SK-N-SH (cell line): ENCODE measurements around the gene AGO4. TPM values are rescaled to one million over a fixed set of nuclear protein-coding genes. Genes with fewer than 3 reads are reported as not detected.

Source experiments
- CTCF ChIA-PET: fragments of 300-600, 350-600 bp; formaldehyde crosslinking; extraction: SDS; loops from one replicate; lab custom pipeline; 2021; lab: Yijun Ruan, JAX
- POLR2A ChIA-PET: fragments of 350-600 bp; sonication (Branson Sonifier 250); formaldehyde crosslinking; extraction: SDS; loops from one replicate; lab custom pipeline; 2020; ENCODE audit warnings: antibody characterized with exemption, inconsistent platforms; lab: Yijun Ruan, JAX
- DNase-seq: peaks from one replicate; pipeline ENCODE4 v3.0.0; 2012
- H2AFZ ChIP-seq: fragments of 200-600 bp; sonication (generic); 2 replicates; pipeline ENCODE4 v1.8.1; 2016; ENCODE audit warnings: antibody characterized with exemption, mild to moderate bottlenecking, low read depth
- H3F3A ChIP-seq: fragments of 200-600 bp; sonication (generic); replicated peaks from 2 replicates; pipeline ENCODE3; 2016; ENCODE audit warnings: antibody characterized with exemption, mild to moderate bottlenecking; ENCODE audit not compliant: insufficient read depth
- H3K27ac ChIP-seq, 2 experiments: fragments of 200-500 bp in 1 of 2; fragments of 200-600 bp in 1 of 2; sonication (Bioruptor generic) in 1 of 2; sonication (generic), shearing (Covaris generic) in 1 of 2; 2 replicates each; pipeline versions ENCODE4 v1.5.1 to v1.6.1; 2014 to 2016; ENCODE audit warnings: low read depth in 2 of 2, inconsistent platforms in 1 of 2, low read length in 1 of 2, mild to moderate bottlenecking in 1 of 2, mixed read lengths in 1 of 2
- H3K27me3 ChIP-seq: fragments of 200-600 bp; sonication (generic), shearing (Covaris generic); 2 replicates; pipeline ENCODE4 v1.6.1; 2016; ENCODE audit warnings: mixed run types; ENCODE audit not compliant: insufficient read depth
- H3K36me3 ChIP-seq, 2 experiments: fragments of 200-500 bp in 1 of 2; fragments of 200-600 bp in 1 of 2; sonication (Bioruptor generic) in 1 of 2; sonication (generic) in 1 of 2; replicated peaks in 1 of 2; 2 replicates each; pipeline versions ENCODE3 to v1.5.1; 2014 to 2016; ENCODE audit warnings: low read length in 1 of 2, mild to moderate bottlenecking in 1 of 2; ENCODE audit not compliant: insufficient read depth in 2 of 2, control insufficient read depth in 1 of 2
- H3K4me1 ChIP-seq, 2 experiments: fragments of 200-500 bp in 1 of 2; fragments of 200-600 bp in 1 of 2; sonication (Bioruptor generic) in 1 of 2; sonication (generic), shearing (Covaris generic) in 1 of 2; 2 replicates each; pipeline versions ENCODE4 v1.5.1 to v1.6.1; 2014 to 2016; ENCODE audit warnings: low read depth in 1 of 2, low read length in 1 of 2, mixed run types in 1 of 2; ENCODE audit not compliant: insufficient read depth in 2 of 2, control insufficient read depth in 1 of 2
- H3K4me2 ChIP-seq: fragments of 200-600 bp; sonication (generic), shearing (Covaris generic); 2 replicates; pipeline ENCODE4 v1.6.1; 2017; ENCODE audit warnings: mixed run types
- H3K4me3 ChIP-seq, 2 experiments: fragments of 200-500 bp in 1 of 2; fragments of 200-600 bp in 1 of 2; sonication (Bioruptor generic) in 1 of 2; sonication (generic), shearing (Covaris generic) in 1 of 2; 2 replicates each; pipeline versions ENCODE4 v1.5.1 to v1.8.1; 2014 to 2016; ENCODE audit warnings: low read depth in 2 of 2, inconsistent platforms in 1 of 2, low read length in 1 of 2, mild to moderate bottlenecking in 1 of 2, mixed read lengths in 1 of 2, moderate library complexity in 1 of 2
- H3K79me2 ChIP-seq: fragments of 200-600 bp; sonication (generic); 2 replicates; pipeline ENCODE4 v1.8.1; 2017; ENCODE audit warnings: mild to moderate bottlenecking; ENCODE audit not compliant: insufficient read depth
- H3K9ac ChIP-seq: fragments of 200-600 bp; sonication (generic); 2 replicates; pipeline ENCODE4 v1.6.1; 2017; ENCODE audit warnings: mixed run types
- H3K9me2 ChIP-seq: fragments of 200-600 bp; sonication (generic); 2 replicates; pipeline ENCODE4 v1.6.1; 2017; ENCODE audit warnings: mixed run types
- H3K9me3 ChIP-seq: fragments of 200-600 bp; sonication (generic); 2 replicates; pipeline ENCODE4 v1.6.1; 2017; ENCODE audit warnings: mixed run types, mild to moderate bottlenecking, moderate library complexity
- H4K20me1 ChIP-seq: fragments of 200-600 bp; sonication (generic); 2 replicates; pipeline ENCODE4 v1.6.1; 2017; ENCODE audit warnings: mild to moderate bottlenecking, mixed run types; ENCODE audit not compliant: insufficient read depth
- EP300 ChIP-seq, 2 experiments: IDR thresholded peaks; 2 replicates each; pipeline versions ENCODE4 v1.4.0 to v1.6.1; 2012; ENCODE audit warnings: borderline replicate concordance in 1 of 2, low read depth in 1 of 2, low read length in 1 of 2
- EZH2phosphoT487 ChIP-seq: fragments of 200-600 bp; sonication (generic); IDR thresholded peaks from 2 replicates; pipeline ENCODE4 v1.6.1; 2017; ENCODE audit warnings: low read depth, mixed run types, mild to moderate bottlenecking, antibody characterized with exemption, moderate library complexity, borderline replicate concordance
- REST ChIP-seq: IDR thresholded peaks from 2 replicates; pipeline ENCODE4 v1.6.1; 2012; ENCODE audit warnings: mild to moderate bottlenecking, low read depth, low read length, moderate library complexity
- TCF12 ChIP-seq: IDR thresholded peaks from 2 replicates; pipeline ENCODE4 v1.4.0; 2012
- WGBS: methylation state at CpG from one replicate; pipeline ENCODE4 v1.1.6; 2017; ENCODE audit warnings: low lambda C conversion rate; 5-methylcytosine and 5-hydroxymethylcytosine counted together
- polyA plus RNA-seq, 3 experiments: library from polyadenylated mRNA; depleted of rRNA; stranded (reverse); fragments of >200 nt; gene quantifications; 2 replicates each; pipeline ENCODE4 v1.2.3, GENCODE V29; 2012
- TF ChIP-seq, protein P1 (sequence below): IDR thresholded peaks from 2 replicates; pipeline ENCODE4 v1.4.0; 2012; ENCODE audit warnings: low read depth, borderline replicate concordance

Gene AGO4
- polyA plus RNA-seq, 1 of the 3 experiments (the other 2 are of a cell fraction) = 4.8 TPM

DNA sequence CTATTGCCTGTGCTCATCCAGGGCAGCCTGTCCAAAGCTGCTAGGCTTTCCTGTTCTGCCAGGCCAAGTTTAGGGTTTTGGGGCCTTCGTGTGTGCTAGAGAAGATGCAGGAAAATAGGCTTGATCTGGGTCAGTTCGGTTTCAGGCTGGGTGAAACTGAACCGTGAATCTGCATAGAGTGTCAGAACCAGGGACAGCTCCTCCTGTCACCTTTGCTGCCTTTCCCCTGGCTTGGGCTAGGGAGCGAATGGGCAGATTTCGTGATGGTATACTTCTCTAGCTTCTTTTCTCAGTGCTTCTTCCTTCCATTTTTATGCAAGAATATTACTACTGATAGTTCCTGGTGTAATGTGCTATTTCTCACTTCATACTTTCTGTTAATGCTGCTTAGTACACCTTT lies 69.2 kb downstream of the AGO4 start:
- H3K4me3 ChIP-seq = no peak overlapping the region
- DNase-seq = no peak
- POLR2A ChIA-PET = no interaction called here
- H3F3A ChIP-seq = no peaks in the 10 kb centered on the region
- H3K79me2 ChIP-seq = no peaks in the 10 kb centered on the region
- TF ChIP-seq EZH2phosphoT487 (no peak), REST (peak; percentile 97)
- TF ChIP-seq, all 33 proteins: peak for 1
- Histone ChIP-seq H3K4me1 (no peaks in the 10 kb centered on the region), H3K27ac (no peak overlapping the region), H3K36me3 (no peaks in the 10 kb centered on the region), H2AFZ (no peak overlapping the region), H4K20me1 (no peaks in the 10 kb centered on the region), H3K4me2 (no peak overlapping the region), H3K9me2 (no peaks in the 10 kb centered on the region), H3K27me3 (no peaks in the 10 kb centered on the region), H3K9me3 (no peaks in the 10 kb centered on the region), H3K9ac (no peak overlapping the region)
- CTCF ChIA-PET = no interaction called here
- WGBS = 49% methylated on average over 5 of the region's 5 CpGs

DNA sequence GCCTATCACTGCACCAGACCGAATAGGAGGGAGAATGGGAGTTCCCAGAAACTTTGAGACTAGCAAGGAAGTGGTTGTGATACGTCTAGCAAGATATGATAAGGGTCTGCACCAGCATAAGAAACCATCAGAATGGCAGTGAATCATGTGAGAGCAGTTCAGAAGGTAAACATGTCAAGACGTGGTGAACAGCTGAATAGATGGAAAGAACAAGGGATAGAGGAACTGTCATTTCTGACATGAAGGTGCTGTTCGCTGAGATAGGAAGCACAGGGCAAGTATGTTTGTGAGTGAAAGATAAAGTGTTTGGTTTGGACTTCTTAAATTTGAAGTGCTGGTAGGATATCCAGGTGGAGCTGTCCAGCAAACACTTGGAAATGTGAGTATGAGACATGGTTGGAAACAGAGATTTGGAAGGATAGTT lies 74.0 kb downstream of the AGO4 start:
- Histone ChIP-seq H3K27me3 (no peaks in the 10 kb centered on the region), H2AFZ (no peak overlapping the region), H3K9ac (no peak overlapping the region), H3K79me2 (peaks cover 32% of the 10 kb centered on the region), H3F3A (no peaks in the 10 kb centered on the region), H3K9me3 (no peaks in the 10 kb centered on the region), H3K27ac (no peak overlapping the region), H3K4me3 (no peak overlapping the region), H3K9me2 (no peaks in the 10 kb centered on the region), H3K4me2 (no peak overlapping the region), H4K20me1 (peaks cover 12% of the 10 kb centered on the region; the same call in 1 of the 2 replicates)
- 82% methylated on average over 4 of the region's 4 CpGs for WGBS
- DNase-seq = no peak
- ChIA-PET CTCF (interaction anchor here (0.9 to 3.4 kb wide), 9 partner anchors 10 to 252 kb away, joined by 3 to 26 read pairs (median 5); no protein-coding TSS in a partner anchor), POLR2A (no interaction called here)
- TF ChIP-seq, protein P1, sequence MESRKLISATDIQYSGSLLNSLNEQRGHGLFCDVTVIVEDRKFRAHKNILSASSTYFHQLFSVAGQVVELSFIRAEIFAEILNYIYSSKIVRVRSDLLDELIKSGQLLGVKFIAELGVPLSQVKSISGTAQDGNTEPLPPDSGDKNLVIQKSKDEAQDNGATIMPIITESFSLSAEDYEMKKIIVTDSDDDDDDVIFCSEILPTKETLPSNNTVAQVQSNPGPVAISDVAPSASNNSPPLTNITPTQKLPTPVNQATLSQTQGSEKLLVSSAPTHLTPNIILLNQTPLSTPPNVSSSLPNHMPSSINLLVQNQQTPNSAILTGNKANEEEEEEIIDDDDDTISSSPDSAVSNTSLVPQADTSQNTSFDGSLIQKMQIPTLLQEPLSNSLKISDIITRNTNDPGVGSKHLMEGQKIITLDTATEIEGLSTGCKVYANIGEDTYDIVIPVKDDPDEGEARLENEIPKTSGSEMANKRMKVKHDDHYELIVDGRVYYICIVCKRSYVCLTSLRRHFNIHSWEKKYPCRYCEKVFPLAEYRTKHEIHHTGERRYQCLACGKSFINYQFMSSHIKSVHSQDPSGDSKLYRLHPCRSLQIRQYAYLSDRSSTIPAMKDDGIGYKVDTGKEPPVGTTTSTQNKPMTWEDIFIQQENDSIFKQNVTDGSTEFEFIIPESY = no peak
- TF ChIP-seq EP300 (IDR thresholded peaks at IDR 0.05; ENCODE audit: borderline replicate concordance in 1 of 2, low read depth in 1 of 2, low read length in 1 of 2) (no peak), TCF12 (no peak), REST (peak; percentile 88)
- TF ChIP-seq, all 33 proteins: peak for 1
- no peaks in the 10 kb centered on the region for H3K36me3 ChIP-seq
- peaks cover 10 to 26% of the 10 kb centered on the region in 2 experiments; a peak in 2 of 4 replicates for H3K4me1 ChIP-seq
